Gastroesophageal sphincter (tissue), 4 donors: Measurements from ENCODE around the gene LRRC34. TPM values are rescaled to one million over a fixed set of nuclear protein-coding genes. Genes with fewer than 3 reads are reported as not detected.
A peak's percentile ranks its signal among the peaks of the same experiment; 100 is the strongest.

ENCODE experiments used
- ATAC-seq: fragments of 150-250 bp; one replicate; pipeline ENCODE4 v1.9.1; 2016; ENCODE audit warnings: mild to moderate bottlenecking, moderate library complexity
- H3K27ac ChIP-seq, 4 donors: fragments of 200-600 bp; sonication (generic) in 3 of 4; 1 replicate in 3 of 4; 2 replicates in 1 of 4; pipeline ENCODE4 v1.5.1; 2016 to 2019
- H3K27me3 ChIP-seq: fragments of 200-600 bp; sonication (generic); one replicate; pipeline ENCODE4 v1.5.1; 2019
- H3K36me3 ChIP-seq, 2 donors: fragments of 200-600 bp; sonication (generic); one replicate each; pipeline ENCODE4 v1.5.1; 2019; ENCODE audit warnings: control low read depth in 1 of 2
- H3K4me1 ChIP-seq, 3 donors: fragments of 200-600 bp; sonication (generic); 1 replicate in 2 of 3; 2 replicates in 1 of 3; pipeline ENCODE4 v1.5.1; 2016 to 2019; ENCODE audit warnings: control low read depth in 2 of 3
- H3K4me3 ChIP-seq, 2 donors: fragments of 200-600 bp; sonication (generic); one replicate each; pipeline ENCODE4 v1.5.1; 2019; ENCODE audit warnings: mild to moderate bottlenecking in 1 of 2, moderate library complexity in 1 of 2
- H3K9me3 ChIP-seq, 3 donors: fragments of 200-600 bp; sonication (generic); one replicate each; pipeline ENCODE4 v1.5.1; 2017 to 2019; ENCODE audit warnings: control low read depth in 2 of 3
- EP300 ChIP-seq: sonication (generic); formaldehyde crosslinking; IDR thresholded peaks from one replicate; pipeline ENCODE4 v1.6.1; 2017; ENCODE audit warnings: antibody characterized with exemption, mild to moderate bottlenecking
- POLR2A ChIP-seq, 2 donors: fragments of 450-650 bp; IDR thresholded peaks; one replicate each; pipeline ENCODE4 v1.6.1; 2017; ENCODE audit warnings: antibody characterized with exemption in 2 of 2, mild to moderate bottlenecking in 2 of 2, moderate library complexity in 1 of 2
- POLR2AphosphoS5 ChIP-seq: sonication (generic); formaldehyde crosslinking; IDR thresholded peaks from one replicate; pipeline ENCODE4 v1.6.1; 2017; ENCODE audit warnings: antibody characterized with exemption
- WGBS, 2 donors: methylation state at CpG; one replicate each; pipeline ENCODE4 v1.1.5; 2018; ENCODE audit warnings: low coverage in 1 of 2; 5-methylcytosine and 5-hydroxymethylcytosine counted together
- total RNA-seq, 4 donors: library from RNA; depleted of rRNA; stranded (reverse); fragments of >200 nt; gene quantifications; one replicate each; pipeline ENCODE4 v1.1.0, GENCODE V29; 2016
- TF ChIP-seq, protein P1 (sequence below), 4 experiments: fragments of 200-600 bp in 2 of 4; fragments of 450-650 bp in 2 of 4; sonication (generic) in 1 of 4; IDR thresholded peaks; one replicate each; pipeline ENCODE4 v1.5.1; 2017 to 2019; ENCODE audit warnings: antibody characterized with exemption in 4 of 4, mild to moderate bottlenecking in 2 of 4, moderate library complexity in 2 of 4

Gene LRRC34
- total RNA-seq, 4 donors from 2014 or later, result 3.1 to 7.9 (median 5.9) TPM

DNA sequence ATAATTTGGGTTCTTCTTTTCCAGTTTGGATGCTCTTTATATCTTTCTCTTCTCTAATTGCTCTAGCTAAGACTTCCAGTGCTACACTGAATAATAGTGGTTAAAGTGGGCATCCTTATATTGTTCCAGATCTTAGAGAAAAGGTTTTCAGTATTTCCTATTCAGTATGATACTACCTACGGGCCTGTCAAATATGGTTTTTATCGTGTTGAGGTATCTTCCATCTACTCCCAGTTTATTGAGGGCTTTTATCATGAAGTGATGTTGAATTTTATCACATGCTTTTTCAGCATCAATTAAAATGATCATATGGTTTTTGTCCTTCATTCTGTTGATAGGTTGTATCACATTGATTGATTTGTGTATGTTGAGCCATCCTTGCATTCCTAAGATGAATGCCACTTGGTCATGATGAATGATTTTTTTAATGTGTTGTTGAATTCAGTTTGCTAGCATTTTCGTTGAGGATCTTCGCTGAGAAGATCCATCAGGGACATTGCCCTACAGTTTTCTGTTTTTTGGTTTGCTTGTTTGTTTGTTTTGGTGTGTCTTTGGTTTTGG lies 3.0 kb upstream of the LRRC34 start:
- WGBS, 2 donors, result 92 to 95% methylated on average over 4 of the region's 4 CpGs
- TF ChIP-seq EP300, result no peak
- TF ChIP-seq POLR2A (IDR thresholded peaks at IDR 0.05), result no peak
- no peak for TF ChIP-seq POLR2AphosphoS5
- TF ChIP-seq, protein P1, sequence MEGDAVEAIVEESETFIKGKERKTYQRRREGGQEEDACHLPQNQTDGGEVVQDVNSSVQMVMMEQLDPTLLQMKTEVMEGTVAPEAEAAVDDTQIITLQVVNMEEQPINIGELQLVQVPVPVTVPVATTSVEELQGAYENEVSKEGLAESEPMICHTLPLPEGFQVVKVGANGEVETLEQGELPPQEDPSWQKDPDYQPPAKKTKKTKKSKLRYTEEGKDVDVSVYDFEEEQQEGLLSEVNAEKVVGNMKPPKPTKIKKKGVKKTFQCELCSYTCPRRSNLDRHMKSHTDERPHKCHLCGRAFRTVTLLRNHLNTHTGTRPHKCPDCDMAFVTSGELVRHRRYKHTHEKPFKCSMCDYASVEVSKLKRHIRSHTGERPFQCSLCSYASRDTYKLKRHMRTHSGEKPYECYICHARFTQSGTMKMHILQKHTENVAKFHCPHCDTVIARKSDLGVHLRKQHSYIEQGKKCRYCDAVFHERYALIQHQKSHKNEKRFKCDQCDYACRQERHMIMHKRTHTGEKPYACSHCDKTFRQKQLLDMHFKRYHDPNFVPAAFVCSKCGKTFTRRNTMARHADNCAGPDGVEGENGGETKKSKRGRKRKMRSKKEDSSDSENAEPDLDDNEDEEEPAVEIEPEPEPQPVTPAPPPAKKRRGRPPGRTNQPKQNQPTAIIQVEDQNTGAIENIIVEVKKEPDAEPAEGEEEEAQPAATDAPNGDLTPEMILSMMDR (IDR thresholded peaks at IDR 0.05), result no peak
- Histone ChIP-seq H3K36me3 (no peaks in the 10 kb centered on the region), H3K27me3 (no peaks in the 10 kb centered on the region), H3K9me3 (peaks cover 0 to 5% (median 0%) of the 10 kb centered on the region in 3 donors), H3K27ac (no peak overlapping the region), H3K4me3 (no peak overlapping the region), H3K4me1 (peaks cover 0 to 35% (median 11%) of the 10 kb centered on the region in 3 donors)
- ATAC-seq, result no peak

DNA sequence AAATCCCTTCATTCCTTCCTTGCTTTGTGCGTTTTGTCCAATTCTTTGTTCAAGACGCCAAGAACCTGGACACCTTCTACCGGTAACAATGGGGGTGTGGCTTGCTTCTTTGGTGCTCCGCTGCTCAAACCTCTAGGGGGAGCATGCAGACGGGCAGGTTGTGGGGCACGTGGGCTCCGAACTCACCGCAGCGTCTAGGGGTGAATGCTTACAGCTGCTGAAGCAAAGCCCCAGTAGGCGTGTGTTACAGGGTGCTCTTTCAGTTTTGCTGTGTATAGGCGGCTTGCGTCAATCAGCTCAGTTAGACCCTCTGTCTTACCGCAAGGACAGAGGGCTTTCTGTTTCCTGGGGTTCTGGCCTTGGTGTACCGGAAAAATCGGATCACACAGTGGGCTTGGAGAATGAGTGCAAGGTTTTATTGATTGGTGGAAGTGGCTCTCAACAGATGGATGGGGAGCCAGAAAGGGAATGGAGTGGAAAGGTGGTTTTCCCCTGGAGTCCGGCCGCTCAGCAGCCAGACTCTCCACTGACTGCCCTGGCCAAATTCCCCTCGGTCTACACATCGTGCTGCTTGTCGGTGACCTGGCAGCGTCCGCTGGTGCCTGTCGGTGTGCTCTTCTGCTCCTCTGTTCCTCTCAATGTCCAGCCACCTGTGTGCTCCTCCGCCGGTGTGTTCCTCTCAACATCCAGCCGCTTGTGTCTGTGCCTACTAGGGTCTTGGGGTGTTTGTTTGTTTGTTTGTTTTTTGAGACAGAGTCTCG lies 1.2 kb upstream of the LRRC34 start:
- Histone ChIP-seq H3K4me1 (peaks cover 0 to 42% (median 11%) of the 10 kb centered on the region in 3 donors), H3K9me3 (peaks cover 0 to 5% (median 0%) of the 10 kb centered on the region in 3 donors), H3K27me3 (no peaks in the 10 kb centered on the region), H3K36me3 (no peaks in the 10 kb centered on the region), H3K27ac (no peak overlapping the region), H3K4me3 (peak overlapping the region in 1 of 2 donors; percentile 82)
- 47 to 81% methylated on average over 3 to 13 of the region's 27 CpGs for WGBS, 2 donors
- no peak for TF ChIP-seq EP300
- TF ChIP-seq, protein P1 (IDR thresholded peaks at IDR 0.05), result peak in 2 of 4 experiments; percentile 19 to 26
- no peak for ATAC-seq

DNA sequence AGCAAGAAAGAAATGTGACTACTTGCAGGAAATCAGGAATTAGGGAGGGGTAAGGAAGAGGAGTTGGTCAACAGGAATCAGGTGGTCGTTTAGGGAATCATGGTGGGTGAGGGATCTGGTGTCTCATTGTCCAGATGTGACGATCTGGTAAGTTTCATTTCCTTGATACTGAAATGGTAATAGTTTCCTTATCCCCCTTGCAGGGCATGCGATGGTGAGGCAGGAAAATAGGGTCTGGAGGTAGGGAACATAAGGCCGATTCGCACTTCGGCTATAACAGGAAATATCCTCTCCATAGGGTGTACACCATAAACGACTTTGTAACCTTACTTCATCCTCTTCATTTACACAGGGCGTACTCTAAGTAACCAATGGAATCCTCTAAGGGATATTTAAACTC lies 574 bp upstream of the LRRC34 start:
- Histone ChIP-seq H3K4me3 (peak overlapping the region; percentile 82 to 91), H3K27me3 (no peaks in the 10 kb centered on the region), H3K36me3 (no peaks in the 10 kb centered on the region), H3K4me1 (peaks cover 0 to 45% (median 11%) of the 10 kb centered on the region in 3 donors), H3K9me3 (peaks cover 0 to 5% (median 0%) of the 10 kb centered on the region in 3 donors), H3K27ac (no peak overlapping the region)
- no peak for ATAC-seq
- TF ChIP-seq POLR2AphosphoS5, result no peak
- no peak for TF ChIP-seq POLR2A (IDR thresholded peaks at IDR 0.05)
- TF ChIP-seq EP300, result no peak
- TF ChIP-seq, protein P1 (IDR thresholded peaks at IDR 0.05), result no peak
- 53 to 65% methylated on average over 8 of the region's 8 CpGs for WGBS, 2 donors

DNA sequence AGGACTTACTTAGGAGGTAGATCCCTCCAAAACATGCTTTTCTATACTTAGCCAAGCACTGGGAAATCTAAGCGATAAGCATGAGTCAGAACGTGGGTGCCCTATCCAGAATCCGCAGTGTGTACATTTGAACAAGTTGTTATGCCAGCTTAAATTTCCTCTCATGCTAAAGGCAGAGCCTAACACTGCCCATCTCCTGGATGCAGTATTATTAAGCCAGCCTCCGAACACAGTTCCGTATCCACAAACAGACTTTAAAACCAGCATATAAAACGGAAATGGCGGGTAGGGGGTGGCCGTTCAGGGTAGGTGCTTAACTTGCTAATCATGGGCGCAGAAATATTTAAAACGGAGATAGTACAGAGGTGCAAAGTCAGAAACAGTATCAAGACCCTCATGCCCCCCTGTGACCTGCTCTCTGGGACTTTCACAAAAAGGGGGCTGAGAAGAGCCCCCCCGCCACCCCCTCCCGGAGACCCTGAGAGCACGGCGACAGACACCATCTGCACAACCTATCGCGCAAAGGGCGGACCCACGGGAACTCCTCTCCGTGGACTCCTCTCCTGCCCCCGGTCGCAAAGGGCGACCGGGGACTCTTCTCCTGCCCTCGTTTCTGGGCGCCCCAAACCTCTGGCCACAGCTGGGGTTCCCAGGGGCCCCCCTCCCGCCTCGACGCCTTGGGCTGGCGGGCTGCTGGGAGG lies 923 bp downstream of the LRRC34 start:
- peaks cover 0 to 45% (median 11%) of the 10 kb centered on the region in 3 donors for H3K4me1 ChIP-seq
- ATAC-seq, result peak; percentile 55
- TF ChIP-seq, protein P1 (IDR thresholded peaks at IDR 0.05), result no peak
- TF ChIP-seq POLR2A (IDR thresholded peaks at IDR 0.05), result no peak
- no peak for TF ChIP-seq POLR2AphosphoS5
- TF ChIP-seq EP300, result no peak

More for the DNA sequence above, 923 bp downstream of the LRRC34 start:
- peak overlapping the region; percentile 82 to 91 for H3K4me3 ChIP-seq
- 3 to 9% methylated on average over 10 of the region's 29 CpGs for WGBS, 2 donors
- H3K9me3 ChIP-seq, result peaks cover 0 to 5% (median 0%) of the 10 kb centered on the region in 3 donors
- H3K27ac ChIP-seq, result peak overlapping the region; percentile 44 to 85 (median 79)
- H3K36me3 ChIP-seq, result no peaks in the 10 kb centered on the region
- H3K27me3 ChIP-seq, result no peaks in the 10 kb centered on the region
